Posterior vena cava (tissue), 2 donors: ENCODE results near the gene HMGN2. TPM values are rescaled to one million over a fixed set of nuclear protein-coding genes. Genes with fewer than 3 reads are reported as not detected.

ENCODE experiments used
- DNase-seq: peaks from one replicate; pipeline ENCODE4 v3.0.0-alpha.2; 2020; ENCODE audit warnings: low spot score
- intact Hi-C, 2 donors: fragments of 100-400 bp; cut with DNase I; formaldehyde crosslinking; loops; one replicate each; pipeline versions ENCODE4 v1.14.1 to v1.14.2; 2022 to 2023
- long read RNA-seq, 2 donors: library from polyadenylated mRNA; unstranded; transcript quantifications; one replicate each; pipeline ENCODE4 v2.0.0, GENCODE V29; 2020 to 2021
- total RNA-seq, 2 donors: library from RNA; stranded (reverse); fragmentation: NEBNext Ultra II Directional; extraction: Animal tissue kit (Norgen Biotek cat#: 25700); gene quantifications; one replicate each; pipeline ENCODE4 v1.2.1, GENCODE V29; 2021
- donor health status: DM: yes; HTN: yes; CAD: no.
- donor health status: DM: yes; HTN: yes; CAD: no.

The HMGN2 gene
- 100 to 1,000 TPM; 129 to 265 TPM for total RNA-seq
- long read RNA-seq, donor 1, transcript HMGN2-201 (6 exons, 1,191 nt): major isoform, 128 of 143 reads
- long read RNA-seq, donor 1, partial matches to known transcripts: 9 of 143 reads
- long read RNA-seq, donor 1, other reads (novel, unspliced or antisense): 2 of 143 reads
- long read RNA-seq, donor 2, transcript HMGN2-201 (6 exons, 1,191 nt): major isoform, 263 of 275 reads
- long read RNA-seq, donor 2, partial matches to known transcripts: 3 of 275 reads
- long read RNA-seq, donor 2, other reads (novel, unspliced or antisense): 5 of 275 reads

- intact Hi-C loops: no loop called here
- DNase-seq: peak; percentile 97
These were observed at the start of gene HMGN2 for GRCh38 chr1:26472320-26472900. TSS of gene HMGN2 (plus strand) at chr1:26472440. CDS start at chr1:26472613, 173 bp downstream.

- DNase-seq: no peak
- intact Hi-C loops: no loop called here
These were observed 42.5 kb upstream of the HMGN2 start for GRCh38 chr1:26429721-26430120.

GRCh38 chr1:26431979-26432695 lies 40.1 kb upstream of the HMGN2 start, which contains the start of gene DHDDS:
TSS of gene DHDDS (plus strand) at chr1:26432321. CDS start at chr1:26432946, 625 bp downstream.
- intact Hi-C loops: no loop called here
- peak; percentile 100 for DNase-seq

GRCh38 chr1:26432793-26433192 lies 39.4 kb upstream of the HMGN2 start:
- intact Hi-C loops: no loop called here
- DNase-seq: no peak

- intact Hi-C loops: no loop called here
- DNase-seq: no peak
These were observed 38.0 kb upstream of the HMGN2 start for GRCh38 chr1:26434161-26434752.

- intact Hi-C loops: no loop called here
These were observed 34.2 kb upstream of the HMGN2 start for GRCh38 chr1:26438041-26438440.

GRCh38 chr1:26440259-26440658 lies 32.0 kb upstream of the HMGN2 start:
- intact Hi-C loops: no loop called here
- DNase-seq: no peak

More at GRCh38 chr1:26438041-26438440, 34.2 kb upstream of the HMGN2 start:
- no peak for DNase-seq

- no peak for DNase-seq
- intact Hi-C loops: no loop called here
These were observed 22.4 kb upstream of the HMGN2 start for GRCh38 chr1:26449868-26450267.

- intact Hi-C loops: no loop called here
- no peak for DNase-seq
These were observed 21.3 kb upstream of the HMGN2 start for GRCh38 chr1:26450908-26451307.

GRCh38 chr1:26452459-26453183 lies 19.6 kb upstream of the HMGN2 start:
- intact Hi-C loops: no loop called here
- no peak for DNase-seq

GRCh38 chr1:26459148-26459547 lies 13.1 kb upstream of the HMGN2 start:
- DNase-seq: no peak
- intact Hi-C loops: no loop called here

GRCh38 chr1:26459573-26460031 lies 12.6 kb upstream of the HMGN2 start:
- intact Hi-C loops: no loop called here
- DNase-seq: no peak

- peak; percentile 80 for DNase-seq
- intact Hi-C loops: no loop called here
These were observed 3.3 kb upstream of the HMGN2 start for GRCh38 chr1:26468911-26469310.

GRCh38 chr1:26469558-26469957 lies 2.7 kb upstream of the HMGN2 start:
- DNase-seq: no peak
- intact Hi-C loops: no loop called here

GRCh38 chr1:26470878-26471497 lies 1.3 kb upstream of the HMGN2 start:
- DNase-seq: no peak
- intact Hi-C loops: no loop called here

GRCh38 chr1:26471498-26472319 lies 531 bp upstream of the HMGN2 start:
- peak; percentile 92 for DNase-seq
- intact Hi-C loops: no loop called here

GRCh38 chr1:26472901-26473845 lies 933 bp downstream of the HMGN2 start:
- intact Hi-C loops: no loop called here
- peak; percentile 99 for DNase-seq
